Measurements from ENCODE around the gene ARL2. TPM values are rescaled to one million over a fixed set of nuclear protein-coding genes. Genes with fewer than 3 reads are reported as not detected.

The ARL2 gene
- total RNA-seq, 1 donor from 2014 or later: 68.4 TPM

- Mint-ChIP-seq H3K27ac (ENCODE audit: unreplicated experiment) (peak overlapping the region; percentile 90), H3K4me1 (ENCODE audit: low read depth, unreplicated experiment) (no peaks in the 10 kb centered on the region), H3K36me3 (ENCODE audit: unreplicated experiment) (no peaks in the 10 kb centered on the region), H3K4me3 (ENCODE audit: unreplicated experiment) (peak overlapping the region; percentile 88), H3K27me3 (ENCODE audit: unreplicated experiment) (peaks cover 3% of the 10 kb centered on the region), H3K9me3 (ENCODE audit: unreplicated experiment) (peaks cover 4% of the 10 kb centered on the region)
- TF ChIP-seq CTCF (IDR thresholded peaks at IDR 0.05; ENCODE audit: partially characterized antibody, unreplicated experiment): no peak
- no peak for DNase-seq
Measured at GRCh38 chr11:65040520-65040846, 26.5 kb downstream of the ARL2 start.

GRCh38 chr11:65040847-65041622 is 27.1 kb downstream of the ARL2 start, which contains the start of gene SAC3D1:
TSS of gene SAC3D1 (plus strand) at chr11:65041210. CDS start at chr11:65041293, 83 bp downstream.
- Mint-ChIP-seq H3K27me3 (ENCODE audit: unreplicated experiment) (peaks cover 3% of the 10 kb centered on the region), H3K27ac (ENCODE audit: unreplicated experiment) (peak within 1 kb of the TSS; percentile 90), H3K36me3 (ENCODE audit: unreplicated experiment) (no peaks in the 10 kb centered on the region), H3K4me3 (ENCODE audit: unreplicated experiment) (peak within 1 kb of the TSS; percentile 90), H3K9me3 (ENCODE audit: unreplicated experiment) (peaks cover 4% of the 10 kb centered on the region), H3K4me1 (ENCODE audit: low read depth, unreplicated experiment) (no peaks in the 10 kb centered on the region)
- no peak for TF ChIP-seq CTCF (IDR thresholded peaks at IDR 0.05; ENCODE audit: partially characterized antibody, unreplicated experiment)
- peak; percentile 88 for DNase-seq

DNA sequence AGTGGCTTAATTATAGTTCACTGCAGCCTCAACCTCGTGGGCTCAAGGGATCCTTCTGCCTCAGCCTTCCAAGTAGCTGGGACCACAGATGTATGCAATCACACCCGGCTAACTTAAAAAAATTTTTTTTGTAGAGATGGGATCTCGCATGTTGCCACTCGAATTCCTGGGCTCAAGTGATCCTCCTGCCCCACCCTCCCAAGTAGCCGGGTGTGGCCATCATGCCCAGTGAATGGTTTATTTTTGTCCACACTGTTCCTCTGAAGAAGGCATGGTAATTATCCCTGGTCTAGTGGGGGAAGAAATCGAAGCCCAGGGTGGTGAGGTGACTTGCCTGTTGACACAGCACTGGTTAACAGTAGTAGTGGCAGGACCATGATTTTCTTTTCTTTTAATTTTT is 28.9 kb downstream of the ARL2 start:
- peaks cover 4% of the 10 kb centered on the region for H3K9me3 Mint-ChIP-seq (ENCODE audit: unreplicated experiment)
- TF ChIP-seq CTCF (IDR thresholded peaks at IDR 0.05; ENCODE audit: partially characterized antibody, unreplicated experiment): no peak
- peaks cover 3% of the 10 kb centered on the region for H3K4me1 Mint-ChIP-seq (ENCODE audit: low read depth, unreplicated experiment)
- no peaks in the 10 kb centered on the region for H3K36me3 Mint-ChIP-seq (ENCODE audit: unreplicated experiment)
- no peak overlapping the region for H3K27ac Mint-ChIP-seq (ENCODE audit: unreplicated experiment)
- H3K27me3 Mint-ChIP-seq (ENCODE audit: unreplicated experiment): peaks cover 8% of the 10 kb centered on the region
- H3K4me3 Mint-ChIP-seq (ENCODE audit: unreplicated experiment): peak overlapping the region; percentile 90
- no peak for DNase-seq

DNA sequence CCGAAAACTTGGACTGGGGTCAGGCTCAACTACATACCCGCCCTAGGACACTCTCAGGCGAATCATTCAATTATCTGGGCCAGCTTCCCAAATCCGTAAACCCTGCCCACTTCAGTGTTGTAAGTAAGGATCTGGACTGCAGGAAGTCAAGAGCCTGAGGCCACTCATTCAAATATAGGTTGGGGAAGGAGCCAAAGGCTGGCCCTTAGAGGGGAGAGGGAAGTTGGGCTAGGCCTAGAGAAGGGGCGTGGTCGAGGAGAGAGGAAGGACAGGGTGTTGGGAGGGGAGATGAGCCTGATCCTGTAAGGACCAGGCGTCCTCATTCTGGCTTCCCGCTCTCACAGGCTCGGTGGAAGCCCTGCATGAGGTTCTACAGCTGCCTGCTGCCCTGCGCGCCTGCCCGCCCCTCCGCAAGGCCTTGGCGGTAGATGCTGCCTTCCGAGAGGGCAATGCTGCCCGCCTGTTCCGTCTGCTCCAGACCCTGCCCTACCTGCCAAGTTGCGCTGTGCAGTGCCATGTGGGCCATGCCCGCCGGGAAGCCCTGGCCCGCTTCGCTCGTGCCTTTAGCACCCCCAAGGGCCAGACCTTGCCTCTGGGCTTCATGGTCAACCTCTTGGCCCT is 30.0 kb downstream of the ARL2 start:
- H3K4me1 Mint-ChIP-seq (ENCODE audit: low read depth, unreplicated experiment): peaks cover 3% of the 10 kb centered on the region
- no peak for DNase-seq
- peaks cover 4% of the 10 kb centered on the region for H3K9me3 Mint-ChIP-seq (ENCODE audit: unreplicated experiment)
- TF ChIP-seq CTCF (IDR thresholded peaks at IDR 0.05; ENCODE audit: partially characterized antibody, unreplicated experiment): no peak
- no peak overlapping the region for H3K4me3 Mint-ChIP-seq (ENCODE audit: unreplicated experiment)
- H3K27me3 Mint-ChIP-seq (ENCODE audit: unreplicated experiment): peaks cover 7% of the 10 kb centered on the region
- no peak overlapping the region for H3K27ac Mint-ChIP-seq (ENCODE audit: unreplicated experiment)
- H3K36me3 Mint-ChIP-seq (ENCODE audit: unreplicated experiment): no peaks in the 10 kb centered on the region

GRCh38 chr11:65045061-65045460 is 31.1 kb downstream of the ARL2 start:
- H3K4me3 Mint-ChIP-seq (ENCODE audit: unreplicated experiment): no peak overlapping the region
- H3K4me1 Mint-ChIP-seq (ENCODE audit: low read depth, unreplicated experiment): peaks cover 3% of the 10 kb centered on the region
- DNase-seq: no peak
- H3K27ac Mint-ChIP-seq (ENCODE audit: unreplicated experiment): no peak overlapping the region
- TF ChIP-seq CTCF (IDR thresholded peaks at IDR 0.05; ENCODE audit: partially characterized antibody, unreplicated experiment): no peak
- no peaks in the 10 kb centered on the region for H3K36me3 Mint-ChIP-seq (ENCODE audit: unreplicated experiment)
- peaks cover 4% of the 10 kb centered on the region for H3K9me3 Mint-ChIP-seq (ENCODE audit: unreplicated experiment)
- peaks cover 7% of the 10 kb centered on the region for H3K27me3 Mint-ChIP-seq (ENCODE audit: unreplicated experiment)

Measured in glutamatergic neuron (in vitro differentiated cells).